ENCODE measurements around the gene MYO7B. TPM values are rescaled to one million over a fixed set of nuclear protein-coding genes. Genes with fewer than 3 reads are reported as not detected.

The MYO7B gene
- total and polyA plus RNA-seq, 2 experiments from 2014 or later = 17.6 to 20.1 TPM

DNA sequence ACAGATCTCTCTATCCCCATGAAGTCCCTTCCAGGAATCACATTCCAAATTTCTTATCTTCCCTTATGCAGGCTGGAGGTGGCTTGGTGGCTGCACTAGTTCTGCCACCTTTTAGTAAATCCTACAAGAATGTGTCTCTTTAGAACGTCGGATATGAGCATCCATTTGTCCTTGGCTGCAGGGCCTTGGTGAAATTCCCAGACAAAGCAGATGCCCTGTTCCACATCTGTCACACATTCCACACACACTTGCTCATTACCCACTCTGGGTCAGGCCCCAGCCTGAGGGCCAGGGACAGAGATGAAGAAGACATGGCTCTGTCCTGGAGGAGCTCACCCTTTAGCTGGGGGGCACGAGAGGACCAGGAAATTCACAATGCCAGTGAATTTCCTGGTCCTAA, 79.2 kb downstream of the MYO7B start:
- Histone ChIP-seq H3K36me3 (replicated peaks; ENCODE audit: insufficient read depth, low read depth) (no peaks in the 10 kb centered on the region), H4K20me1 (ENCODE audit: insufficient read depth, poor library complexity, severe bottlenecking) (no peaks in the 10 kb centered on the region), H3K79me2 (no peaks in the 10 kb centered on the region), H3K4me3 (no peak overlapping the region), H2AFZ (no peak overlapping the region), H3K4me2 (no peak overlapping the region), H3K9me2 (replicated peaks; ENCODE audit: insufficient read depth) (no peaks in the 10 kb centered on the region), H3K27ac (no peak overlapping the region), H3K9me3 (ENCODE audit: low read depth) (no peaks in the 10 kb centered on the region), H3K4me1 (ENCODE audit: insufficient read depth) (no peaks in the 10 kb centered on the region), H3K27me3 (no peaks in the 10 kb centered on the region)
- no peak for TF ChIP-seq EZH2 (IDR thresholded peaks at IDR 0.05; ENCODE audit: borderline replicate concordance)
- TF ChIP-seq, protein P1, sequence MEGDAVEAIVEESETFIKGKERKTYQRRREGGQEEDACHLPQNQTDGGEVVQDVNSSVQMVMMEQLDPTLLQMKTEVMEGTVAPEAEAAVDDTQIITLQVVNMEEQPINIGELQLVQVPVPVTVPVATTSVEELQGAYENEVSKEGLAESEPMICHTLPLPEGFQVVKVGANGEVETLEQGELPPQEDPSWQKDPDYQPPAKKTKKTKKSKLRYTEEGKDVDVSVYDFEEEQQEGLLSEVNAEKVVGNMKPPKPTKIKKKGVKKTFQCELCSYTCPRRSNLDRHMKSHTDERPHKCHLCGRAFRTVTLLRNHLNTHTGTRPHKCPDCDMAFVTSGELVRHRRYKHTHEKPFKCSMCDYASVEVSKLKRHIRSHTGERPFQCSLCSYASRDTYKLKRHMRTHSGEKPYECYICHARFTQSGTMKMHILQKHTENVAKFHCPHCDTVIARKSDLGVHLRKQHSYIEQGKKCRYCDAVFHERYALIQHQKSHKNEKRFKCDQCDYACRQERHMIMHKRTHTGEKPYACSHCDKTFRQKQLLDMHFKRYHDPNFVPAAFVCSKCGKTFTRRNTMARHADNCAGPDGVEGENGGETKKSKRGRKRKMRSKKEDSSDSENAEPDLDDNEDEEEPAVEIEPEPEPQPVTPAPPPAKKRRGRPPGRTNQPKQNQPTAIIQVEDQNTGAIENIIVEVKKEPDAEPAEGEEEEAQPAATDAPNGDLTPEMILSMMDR (IDR thresholded peaks at IDR 0.05; ENCODE audit: poor library complexity) = no peak
- no peak for TF ChIP-seq EZH2phosphoT487 (IDR thresholded peaks at IDR 0.05; ENCODE audit: low read depth, severe bottlenecking, unreplicated experiment)
- WGBS (ENCODE audit: low lambda C conversion rate, missing lambda C conversion rate) = 61% methylated on average over 3 of the region's 3 CpGs
- peak; percentile 2 for DNase-seq (ENCODE audit: low spot score)

DNA sequence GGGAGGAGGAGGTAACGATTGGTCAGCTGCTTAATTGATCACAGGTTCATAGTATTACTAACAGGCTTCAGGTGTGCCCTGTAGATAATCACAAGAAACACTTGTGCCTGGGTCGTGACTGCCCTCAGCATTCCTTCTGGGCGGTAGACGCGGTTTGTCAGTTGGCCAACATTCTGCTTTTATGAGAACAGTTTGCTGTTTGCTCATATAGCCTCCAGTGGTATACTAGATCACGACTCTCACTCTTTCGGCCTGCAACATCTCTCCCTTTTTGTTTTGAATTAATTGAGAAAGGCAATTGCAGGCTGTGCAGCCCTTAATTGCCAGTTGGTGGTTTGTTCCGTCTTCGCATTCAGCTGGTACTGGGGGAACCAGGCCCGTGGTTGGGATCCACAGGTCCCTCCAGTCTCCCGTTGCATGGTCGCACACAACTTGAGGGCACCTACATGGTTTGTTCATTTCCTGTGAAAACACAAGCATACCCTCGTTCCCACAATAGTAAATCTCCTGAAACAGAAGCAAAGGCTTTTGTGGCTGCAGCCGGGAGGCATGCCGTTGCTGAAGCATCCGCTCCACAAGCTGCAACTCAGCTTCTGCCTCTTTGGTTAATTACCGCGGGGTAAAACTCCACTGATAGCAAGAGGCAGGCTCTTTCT, 80.2 kb downstream of the MYO7B start:
- Histone ChIP-seq H3K27me3 (no peaks in the 10 kb centered on the region), H3K4me1 (ENCODE audit: insufficient read depth) (no peaks in the 10 kb centered on the region), H3K79me2 (no peaks in the 10 kb centered on the region), H3K9me2 (replicated peaks; ENCODE audit: insufficient read depth) (no peaks in the 10 kb centered on the region), H3K36me3 (replicated peaks; ENCODE audit: insufficient read depth, low read depth) (no peaks in the 10 kb centered on the region), H3K9me3 (ENCODE audit: low read depth) (no peaks in the 10 kb centered on the region), H3K27ac (no peak overlapping the region), H2AFZ (no peak overlapping the region), H3K4me2 (no peak overlapping the region), H4K20me1 (ENCODE audit: insufficient read depth, poor library complexity, severe bottlenecking) (no peaks in the 10 kb centered on the region), H3K4me3 (no peak overlapping the region)
- WGBS (ENCODE audit: low lambda C conversion rate, missing lambda C conversion rate) = 84% methylated on average over 18 of the region's 18 CpGs
- TF ChIP-seq EZH2 (IDR thresholded peaks at IDR 0.05; ENCODE audit: borderline replicate concordance) = no peak
- no peak for TF ChIP-seq EZH2phosphoT487 (IDR thresholded peaks at IDR 0.05; ENCODE audit: low read depth, severe bottlenecking, unreplicated experiment)
- TF ChIP-seq, protein P1 (IDR thresholded peaks at IDR 0.05; ENCODE audit: poor library complexity) = no peak
- peak; percentile 2 for DNase-seq (ENCODE audit: low spot score)

DNA sequence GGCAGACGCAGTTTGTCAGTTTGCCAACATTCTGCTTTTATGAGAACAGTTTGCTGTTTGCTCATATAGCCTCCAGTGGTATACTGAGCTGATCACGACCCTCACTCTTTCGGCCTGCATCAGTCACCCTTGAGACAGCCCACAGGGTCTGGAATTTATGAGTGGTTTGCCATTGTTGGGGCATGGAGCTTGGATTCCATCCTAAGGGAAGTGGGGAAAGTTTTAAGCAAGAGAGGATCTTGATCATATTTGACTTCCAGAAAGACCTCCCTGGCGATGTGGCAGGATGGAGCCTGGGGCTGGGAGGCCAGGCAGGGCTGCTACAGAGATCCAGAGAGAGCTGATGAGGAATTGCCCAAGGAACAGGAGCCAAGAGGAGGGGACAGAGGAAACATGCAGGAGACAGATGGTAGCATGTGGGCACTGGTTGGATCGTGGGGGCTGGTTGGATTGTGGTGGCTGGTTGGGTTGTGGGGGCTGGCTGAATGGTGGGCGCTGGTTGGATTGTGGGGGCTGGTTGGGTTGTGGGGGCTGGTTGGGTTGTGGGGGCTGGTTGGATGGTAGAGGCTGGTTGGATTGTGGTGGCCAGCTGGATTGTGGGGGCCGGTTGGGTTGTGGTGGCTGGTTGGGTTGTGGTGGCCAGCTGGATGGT, 83.2 kb downstream of the MYO7B start:
- 75% methylated on average over 5 of the region's 7 CpGs for WGBS (ENCODE audit: low lambda C conversion rate, missing lambda C conversion rate)
- no peaks in the 10 kb centered on the region for H3K36me3 ChIP-seq (replicated peaks; ENCODE audit: insufficient read depth, low read depth)
- no peaks in the 10 kb centered on the region for H3K27me3 ChIP-seq
- H4K20me1 ChIP-seq (ENCODE audit: insufficient read depth, poor library complexity, severe bottlenecking) = no peaks in the 10 kb centered on the region
- no peak overlapping the region for H3K4me2 ChIP-seq
- DNase-seq (ENCODE audit: low spot score) = peak; percentile 1
- H3K9me2 ChIP-seq (replicated peaks; ENCODE audit: insufficient read depth) = no peaks in the 10 kb centered on the region
- H3K27ac ChIP-seq = no peak overlapping the region
- H3K4me1 ChIP-seq (ENCODE audit: insufficient read depth) = no peaks in the 10 kb centered on the region
- TF ChIP-seq EZH2 (IDR thresholded peaks at IDR 0.05; ENCODE audit: borderline replicate concordance) (no peak), EZH2phosphoT487 (IDR thresholded peaks at IDR 0.05; ENCODE audit: low read depth, severe bottlenecking, unreplicated experiment) (no peak)
- TF ChIP-seq, protein P1 (IDR thresholded peaks at IDR 0.05; ENCODE audit: poor library complexity) = no peak
- H3K79me2 ChIP-seq = no peaks in the 10 kb centered on the region
- H2AFZ ChIP-seq = no peak overlapping the region
- no peak overlapping the region for H3K4me3 ChIP-seq
- H3K9me3 ChIP-seq (ENCODE audit: low read depth) = no peaks in the 10 kb centered on the region

All from hepatocyte (in vitro differentiated cells).